Prostate gland (tissue), 2 donors: ENCODE measurements around the gene AP1S2. TPM values are rescaled to one million over a fixed set of nuclear protein-coding genes. Genes with fewer than 3 reads are reported as not detected.

Source experiments
- DNase-seq: peaks from one replicate; pipeline ENCODE4 v3.0.0-alpha.2; 2019; ENCODE audit warnings: low spot score
- H3K27ac ChIP-seq, 2 donors: fragments of 200-600 bp; sonication (generic); 2 replicates each; pipeline ENCODE4 v1.5.1; 2017 to 2019
- H3K27me3 ChIP-seq: fragments of 200-600 bp; sonication (generic); replicated peaks from 2 replicates; pipeline ENCODE4 v1.5.1; 2019; ENCODE audit not compliant: insufficient read depth
- H3K36me3 ChIP-seq, 2 donors: fragments of 200-600 bp; sonication (generic); 1 replicate in 1 of 2; 2 replicates in 1 of 2; pipeline versions ENCODE4 v1.5.1 to v1.8.1; 2017 to 2019
- H3K4me1 ChIP-seq: fragments of 200-600 bp; sonication (generic); replicated peaks from 2 replicates; pipeline ENCODE4 v1.5.1; 2019
- H3K4me3 ChIP-seq, 2 donors: fragments of 200-600 bp; sonication (generic); 2 replicates each; pipeline ENCODE4 v1.5.1; 2017 to 2019
- H3K9me3 ChIP-seq: fragments of 200-600 bp; sonication (generic); 2 replicates; pipeline ENCODE4 v1.5.1; 2017
- CTCF ChIP-seq, 4 experiments: fragments of 200-600 bp in 2 of 4; fragments of 450-650 bp in 2 of 4; sonication (generic) in 2 of 4; IDR thresholded peaks; 1 replicate in 3 of 4; 2 replicates in 1 of 4; pipeline ENCODE4 v1.5.1; 2016 to 2019; ENCODE audit warnings: antibody characterized with exemption in 4 of 4, mild to moderate bottlenecking in 2 of 4, moderate library complexity in 2 of 4
- POLR2A ChIP-seq: fragments of 450-650 bp; IDR thresholded peaks from one replicate; pipeline ENCODE4 v1.6.1; 2016; ENCODE audit warnings: antibody characterized with exemption, mild to moderate bottlenecking
- POLR2AphosphoS5 ChIP-seq: sonication (generic); formaldehyde crosslinking; IDR thresholded peaks from one replicate; pipeline ENCODE4 v1.6.1; 2017; ENCODE audit warnings: antibody characterized with exemption
- WGBS: methylation state at CpG from one replicate; pipeline ENCODE4 v1.1.5; 2018; 5-methylcytosine and 5-hydroxymethylcytosine counted together
- intact Hi-C: fragments of 100-400 bp; cut with DNase I; formaldehyde crosslinking; loops from one replicate; pipeline ENCODE4 v1.14.2; 2022
- total RNA-seq, 2 donors: library from RNA; depleted of rRNA; stranded (reverse); fragments of >200 nt; gene quantifications; one replicate each; pipeline ENCODE4 v1.1.0, GENCODE V29; 2016

The AP1S2 gene
- total RNA-seq, 2 donors from 2014 or later: 27.3 to 122 TPM

DNA sequence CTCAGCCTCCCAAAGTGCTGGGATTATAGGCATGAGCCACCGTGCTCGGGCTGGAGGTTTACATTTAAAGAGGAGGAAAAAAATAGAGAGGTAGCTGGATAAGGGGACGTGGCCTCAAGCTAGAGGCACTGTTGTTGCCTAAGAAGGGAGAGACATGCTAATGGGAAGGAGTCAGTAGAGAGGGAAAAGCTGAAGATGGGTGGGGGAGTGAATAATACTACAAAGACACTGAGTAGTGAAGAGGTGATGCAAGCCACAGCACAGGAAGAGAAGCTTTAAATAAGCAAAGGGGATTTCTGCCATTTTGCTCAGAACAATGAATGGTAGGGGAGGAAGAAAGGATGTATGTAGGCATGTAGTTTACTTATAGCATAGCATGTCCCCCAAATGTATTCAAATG is 11.5 kb upstream of the AP1S2 start:
- Histone ChIP-seq H3K4me1 (no peaks in the 10 kb centered on the region), H3K36me3 (no peaks in the 10 kb centered on the region), H3K27ac (no peak overlapping the region), H3K4me3 (no peak overlapping the region), H3K27me3 (no peaks in the 10 kb centered on the region), H3K9me3 (no peaks in the 10 kb centered on the region)
- TF ChIP-seq CTCF (IDR thresholded peaks at IDR 0.05) (no peak), POLR2AphosphoS5 (no peak), POLR2A (no peak)
- intact Hi-C loops: no loop called here
- 82% methylated on average over 3 of the region's 3 CpGs for WGBS
- no peak for DNase-seq

DNA sequence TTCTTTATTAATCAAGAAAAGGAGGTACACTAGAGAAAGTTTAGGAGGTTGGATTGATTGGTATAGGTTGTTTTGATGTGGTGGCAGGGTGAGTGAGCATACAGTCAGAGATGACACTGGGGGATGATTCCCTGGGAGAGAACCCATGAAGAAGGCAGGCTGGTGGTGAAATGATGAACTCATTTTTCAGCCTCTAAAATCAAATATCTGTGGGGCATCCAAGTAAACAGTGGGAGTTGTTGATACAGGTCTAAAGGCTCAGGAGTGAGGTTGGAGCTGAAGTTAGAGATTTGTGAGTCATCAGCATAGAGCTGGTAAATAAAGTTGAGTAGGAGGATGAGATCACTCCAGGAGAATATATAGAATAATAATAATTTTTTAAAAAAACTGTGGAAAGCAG is 10.0 kb upstream of the AP1S2 start:
- Histone ChIP-seq H3K36me3 (no peaks in the 10 kb centered on the region), H3K4me1 (no peaks in the 10 kb centered on the region), H3K4me3 (no peak overlapping the region), H3K9me3 (no peaks in the 10 kb centered on the region), H3K27ac (no peak overlapping the region), H3K27me3 (no peaks in the 10 kb centered on the region)
- intact Hi-C loops: no loop called here
- no peak for DNase-seq
- no peak for TF ChIP-seq CTCF (IDR thresholded peaks at IDR 0.05)
- TF ChIP-seq POLR2A: no peak
- no peak for TF ChIP-seq POLR2AphosphoS5

DNA sequence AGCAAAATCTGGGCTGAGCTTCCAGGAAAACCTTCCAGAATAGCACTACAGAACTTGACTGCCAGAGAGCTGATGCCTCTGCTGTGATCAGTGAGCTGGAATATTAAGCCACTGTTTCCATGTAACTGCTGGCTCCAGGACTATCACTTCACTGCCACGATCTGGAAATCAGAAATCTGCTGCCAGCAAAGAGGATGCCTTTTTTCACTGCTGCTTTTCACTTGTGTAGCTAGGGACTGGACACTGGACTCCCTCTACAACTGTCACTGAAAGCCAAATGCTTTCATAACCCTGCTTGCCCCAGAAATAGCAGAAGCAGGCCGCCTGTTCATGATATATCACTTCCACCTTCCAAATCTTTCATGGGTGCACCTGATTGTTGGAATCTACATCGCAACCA is 9.4 kb upstream of the AP1S2 start:
- no peak for TF ChIP-seq POLR2AphosphoS5
- WGBS: 81% methylated on average over 3 of the region's 3 CpGs
- no peak for DNase-seq
- intact Hi-C loops: no loop called here
- Histone ChIP-seq H3K4me1 (no peaks in the 10 kb centered on the region), H3K27me3 (no peaks in the 10 kb centered on the region), H3K27ac (no peak overlapping the region), H3K9me3 (no peaks in the 10 kb centered on the region), H3K4me3 (no peak overlapping the region), H3K36me3 (no peaks in the 10 kb centered on the region)

GRCh38 chrX:15860921-15861320 is 6.3 kb upstream of the AP1S2 start:
- WGBS: 88% methylated on average over 3 of the region's 3 CpGs
- H3K9me3 ChIP-seq: no peaks in the 10 kb centered on the region
- no peaks in the 10 kb centered on the region for H3K36me3 ChIP-seq
- H3K4me3 ChIP-seq: no peak overlapping the region
- H3K27me3 ChIP-seq: no peaks in the 10 kb centered on the region
- no peaks in the 10 kb centered on the region for H3K4me1 ChIP-seq
- H3K27ac ChIP-seq: no peak overlapping the region
- no peak for TF ChIP-seq CTCF (IDR thresholded peaks at IDR 0.05)
- no peak for TF ChIP-seq POLR2AphosphoS5
- no peak for TF ChIP-seq POLR2A
- DNase-seq: no peak
- intact Hi-C loops: no loop called here

- no peak overlapping the region for H3K4me3 ChIP-seq
- WGBS: 100% methylated on average over 1 of the region's 1 CpG
- H3K27me3 ChIP-seq: no peaks in the 10 kb centered on the region
- H3K36me3 ChIP-seq: no peaks in the 10 kb centered on the region
- no peak for TF ChIP-seq CTCF (IDR thresholded peaks at IDR 0.05)
- intact Hi-C loops: loop anchor here (10.0 kb wide), 1 partner anchor 183 kb away; no protein-coding TSS in a partner anchor
- no peak overlapping the region for H3K27ac ChIP-seq
- DNase-seq: no peak
- H3K9me3 ChIP-seq: no peaks in the 10 kb centered on the region
- no peaks in the 10 kb centered on the region for H3K4me1 ChIP-seq
These were observed 3.4 kb upstream of the AP1S2 start for GRCh38 chrX:15858051-15858450.
